Stomach smooth muscle (tissue), 2 donors: ENCODE results near the gene UROC1.

ENCODE experiments used
- H3K27ac ChIP-seq: one replicate; pipeline ENCODE4 v1.7.0; 2013; ENCODE audit warnings: mild to moderate bottlenecking, low read length, inconsistent platforms
- H3K27me3 ChIP-seq, 2 donors: one replicate each; pipeline ENCODE4 v1.7.0; 2013; ENCODE audit warnings: low read length in 2 of 2; ENCODE audit not compliant: insufficient read depth in 2 of 2, control insufficient read depth in 1 of 2
- H3K36me3 ChIP-seq, 2 donors: one replicate each; pipeline ENCODE4 v1.7.0; 2013; ENCODE audit warnings: low read length in 2 of 2; ENCODE audit not compliant: control insufficient read depth in 2 of 2, insufficient read depth in 2 of 2
- H3K4me1 ChIP-seq: one replicate; pipeline ENCODE4 v1.7.0; 2013; ENCODE audit warnings: low read length; ENCODE audit not compliant: control insufficient read depth, insufficient read depth
- H3K4me3 ChIP-seq, 2 donors: one replicate each; pipeline ENCODE4 v1.7.0; 2013; ENCODE audit warnings: low read length in 2 of 2
- H3K9ac ChIP-seq, 2 donors: one replicate each; pipeline ENCODE4 v1.7.0; 2013; ENCODE audit warnings: low read length in 2 of 2, mild to moderate bottlenecking in 1 of 2
- H3K9me3 ChIP-seq, 2 donors: one replicate each; pipeline ENCODE4 v1.7.0; 2013; ENCODE audit warnings: low read length in 2 of 2; ENCODE audit not compliant: control insufficient read depth in 2 of 2
- donor health status: healthy.
- donor health status: Pancreatic carcinoma.

Gene UROC1

GRCh38 chr3:126493739-126494138 lies 23.8 kb downstream of the UROC1 start:
- no peaks in the 10 kb centered on the region for H3K36me3 ChIP-seq
- no peaks in the 10 kb centered on the region for H3K9me3 ChIP-seq
- no peaks in the 10 kb centered on the region for H3K4me1 ChIP-seq
- no peak overlapping the region for H3K4me3 ChIP-seq
- no peaks in the 10 kb centered on the region for H3K27me3 ChIP-seq
- no peak overlapping the region for H3K27ac ChIP-seq
- no peak overlapping the region for H3K9ac ChIP-seq

GRCh38 chr3:126493051-126493450 lies 24.5 kb downstream of the UROC1 start:
- Histone ChIP-seq H3K9ac (no peak overlapping the region), H3K27ac (no peak overlapping the region), H3K9me3 (no peaks in the 10 kb centered on the region), H3K4me3 (no peak overlapping the region), H3K36me3 (no peaks in the 10 kb centered on the region), H3K27me3 (no peaks in the 10 kb centered on the region), H3K4me1 (no peaks in the 10 kb centered on the region)

DNA sequence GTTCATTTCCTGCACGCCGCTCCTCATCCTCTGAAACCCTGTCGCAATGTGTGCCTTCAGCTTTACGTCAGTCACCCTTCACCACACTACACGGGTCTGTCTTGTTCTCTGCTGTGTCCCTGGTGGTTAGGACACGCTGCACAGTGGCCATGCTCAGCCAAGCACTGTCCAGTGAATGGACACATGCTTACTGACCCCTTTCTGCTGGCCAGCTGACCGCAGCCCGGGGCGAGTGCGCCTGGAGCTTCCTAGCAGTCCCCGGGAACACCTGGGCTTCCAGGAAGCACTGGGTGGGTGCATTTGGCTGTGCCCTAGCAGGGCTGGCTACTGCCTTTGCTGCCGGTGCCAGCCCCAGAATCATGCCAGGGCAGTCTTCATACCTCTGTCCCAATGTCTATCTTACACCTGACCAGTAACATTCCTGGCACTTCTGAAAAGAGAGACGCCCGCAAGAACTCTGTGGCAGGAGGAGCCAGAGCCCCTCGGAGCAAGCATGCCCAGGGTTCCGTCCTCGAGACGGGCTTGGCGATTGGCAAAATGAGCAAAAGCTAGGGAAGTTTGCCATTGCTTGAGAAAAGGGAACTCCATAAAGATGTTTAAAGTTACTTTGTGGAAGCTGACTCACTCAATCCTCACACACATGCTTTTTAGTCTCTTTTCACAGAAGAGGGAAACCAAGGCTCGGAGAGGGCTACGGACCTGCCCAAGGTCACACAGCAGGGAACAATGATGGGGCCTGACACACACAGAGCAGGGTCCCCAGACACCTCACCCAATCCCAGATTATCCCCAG lies 26.2 kb downstream of the UROC1 start:
- H3K4me1 ChIP-seq = no peaks in the 10 kb centered on the region
- no peaks in the 10 kb centered on the region for H3K27me3 ChIP-seq
- no peaks in the 10 kb centered on the region for H3K36me3 ChIP-seq
- H3K4me3 ChIP-seq = no peak overlapping the region
- H3K9me3 ChIP-seq = no peaks in the 10 kb centered on the region
- H3K9ac ChIP-seq = no peak overlapping the region
- H3K27ac ChIP-seq = no peak overlapping the region

GRCh38 chr3:126490619-126491018 lies 27.0 kb downstream of the UROC1 start:
- Histone ChIP-seq H3K4me3 (no peak overlapping the region), H3K27ac (no peak overlapping the region), H3K9me3 (no peaks in the 10 kb centered on the region), H3K36me3 (no peaks in the 10 kb centered on the region), H3K27me3 (no peaks in the 10 kb centered on the region), H3K9ac (no peak overlapping the region), H3K4me1 (no peaks in the 10 kb centered on the region)

DNA sequence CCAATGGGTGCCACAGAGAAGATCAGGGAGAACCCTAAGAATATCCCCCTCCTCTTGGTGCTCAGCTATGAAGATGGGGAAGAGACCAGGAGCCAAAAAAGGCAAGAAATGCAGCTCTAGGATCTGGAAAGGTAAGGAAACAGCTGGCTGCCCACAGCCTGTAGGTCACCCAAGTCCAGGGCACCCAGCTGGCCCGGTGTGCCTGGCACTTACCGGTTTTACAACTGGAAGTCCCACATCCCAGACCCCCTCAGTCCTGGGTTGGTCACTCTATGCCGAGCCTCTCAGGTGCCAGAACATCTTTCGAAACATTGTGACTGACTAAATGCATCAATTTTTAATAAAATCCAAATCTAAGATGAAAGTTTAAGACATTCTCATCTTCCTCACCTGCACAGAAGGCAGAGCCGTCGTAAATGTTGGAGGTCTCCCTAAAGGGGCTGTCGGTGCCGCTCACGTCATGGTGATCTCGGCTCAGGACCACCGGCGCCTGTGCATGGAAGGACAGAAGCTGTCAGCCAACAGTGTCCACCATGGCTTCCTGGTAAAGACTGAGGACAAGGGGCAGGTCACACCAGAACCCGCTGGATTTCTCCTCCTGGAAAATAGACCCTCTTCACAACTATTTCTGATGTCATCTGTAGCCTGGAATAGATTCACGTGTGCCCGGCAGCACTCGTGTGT lies 28.5 kb downstream of the UROC1 start:
- H3K9ac ChIP-seq = no peak overlapping the region
- no peak overlapping the region for H3K27ac ChIP-seq
- no peaks in the 10 kb centered on the region for H3K27me3 ChIP-seq
- no peak overlapping the region for H3K4me3 ChIP-seq
- H3K9me3 ChIP-seq = no peaks in the 10 kb centered on the region
- no peaks in the 10 kb centered on the region for H3K4me1 ChIP-seq
- no peaks in the 10 kb centered on the region for H3K36me3 ChIP-seq

DNA sequence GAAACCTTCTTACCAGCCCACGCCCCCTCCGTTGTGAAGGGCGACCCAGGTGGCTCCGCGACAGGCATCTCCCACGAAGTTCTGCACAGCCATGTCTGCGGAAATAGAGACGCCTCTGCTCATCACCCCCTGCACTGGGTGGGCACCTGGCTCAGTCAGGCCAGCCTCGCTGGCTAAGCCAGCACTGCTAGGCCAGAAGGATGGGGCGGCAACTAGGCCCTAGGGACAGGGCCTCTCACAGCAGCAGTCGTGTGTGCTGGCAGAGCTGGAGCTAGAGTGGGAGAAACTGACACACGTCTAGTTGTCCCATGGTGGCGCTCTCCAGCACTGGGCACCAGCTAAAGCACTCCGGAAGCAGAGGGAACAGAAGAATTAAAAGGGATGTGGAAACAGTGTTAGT lies 29.4 kb downstream of the UROC1 start:
- Histone ChIP-seq H3K36me3 (no peaks in the 10 kb centered on the region), H3K27ac (no peak overlapping the region), H3K9me3 (no peaks in the 10 kb centered on the region), H3K9ac (no peak overlapping the region), H3K27me3 (no peaks in the 10 kb centered on the region), H3K4me1 (no peaks in the 10 kb centered on the region), H3K4me3 (no peak overlapping the region)

- H3K4me1 ChIP-seq = no peaks in the 10 kb centered on the region
- H3K4me3 ChIP-seq = no peak overlapping the region
- no peaks in the 10 kb centered on the region for H3K27me3 ChIP-seq
- H3K27ac ChIP-seq = no peak overlapping the region
- H3K9me3 ChIP-seq = no peaks in the 10 kb centered on the region
- H3K9ac ChIP-seq = no peak overlapping the region
- no peaks in the 10 kb centered on the region for H3K36me3 ChIP-seq
Measured at GRCh38 chr3:126487151-126487771, 30.3 kb downstream of the UROC1 start.

DNA sequence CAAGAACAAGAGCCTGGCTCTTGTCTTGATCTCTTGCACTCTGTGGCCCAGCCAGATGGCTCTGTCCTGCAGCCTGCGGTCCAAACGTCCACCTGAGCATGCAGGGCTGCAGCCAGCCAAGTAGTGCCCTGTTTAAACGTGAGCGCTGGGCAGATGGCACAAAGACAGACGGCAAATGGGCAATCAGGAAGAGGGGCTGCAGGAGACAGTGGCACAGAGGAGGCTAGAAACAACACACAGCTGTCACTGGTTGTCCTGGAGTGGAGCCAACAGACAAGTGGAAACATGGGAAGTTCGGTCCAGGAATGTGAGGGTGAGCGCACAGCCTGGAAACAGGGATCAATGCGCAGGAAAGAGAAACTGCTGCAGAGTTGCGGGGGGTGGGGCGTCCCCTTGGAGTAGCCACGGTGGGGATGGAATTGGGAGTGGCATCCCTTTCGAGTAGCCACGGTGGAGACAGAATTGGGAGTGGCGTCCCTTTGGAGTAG lies 31.2 kb downstream of the UROC1 start:
- Histone ChIP-seq H3K4me1 (no peaks in the 10 kb centered on the region), H3K36me3 (no peaks in the 10 kb centered on the region), H3K9ac (no peak overlapping the region), H3K4me3 (no peak overlapping the region), H3K27me3 (no peaks in the 10 kb centered on the region), H3K9me3 (no peaks in the 10 kb centered on the region), H3K27ac (no peak overlapping the region)

DNA sequence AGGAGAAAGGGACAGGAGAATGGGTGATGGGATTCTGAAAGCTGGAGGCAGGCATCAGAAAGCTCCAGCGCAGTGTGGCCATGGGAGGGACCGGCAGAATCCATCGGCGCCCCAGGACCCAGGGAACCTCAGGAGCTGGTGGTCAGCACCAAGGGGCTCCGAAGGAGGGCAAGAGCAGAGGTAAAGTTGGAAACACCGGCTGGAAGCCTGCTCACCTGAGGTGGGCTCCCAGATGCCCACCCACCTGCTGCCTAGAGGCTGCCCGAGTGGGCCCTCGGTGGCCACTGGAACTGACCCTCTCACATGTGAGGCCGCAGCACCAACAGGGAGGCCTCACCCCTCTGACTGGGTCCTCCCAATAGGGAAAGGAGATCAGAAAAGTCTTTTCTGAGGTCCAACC lies 31.6 kb downstream of the UROC1 start:
- Histone ChIP-seq H3K4me1 (no peaks in the 10 kb centered on the region), H3K27ac (no peak overlapping the region), H3K27me3 (no peaks in the 10 kb centered on the region), H3K4me3 (no peak overlapping the region), H3K9ac (no peak overlapping the region), H3K36me3 (no peaks in the 10 kb centered on the region), H3K9me3 (no peaks in the 10 kb centered on the region)

- H3K4me1 ChIP-seq = no peaks in the 10 kb centered on the region
- H3K9ac ChIP-seq = no peak overlapping the region
- no peaks in the 10 kb centered on the region for H3K9me3 ChIP-seq
- no peaks in the 10 kb centered on the region for H3K27me3 ChIP-seq
- no peak overlapping the region for H3K27ac ChIP-seq
- H3K36me3 ChIP-seq = no peaks in the 10 kb centered on the region
- H3K4me3 ChIP-seq = no peak overlapping the region
Measured at GRCh38 chr3:126485176-126485897, 32.2 kb downstream of the UROC1 start.
